Inferior parietal cortex (tissue), 1 donor: ENCODE data around the gene SDHA.
"Not testable (repeated sequence)": the region's sequence is repeated elsewhere in the genome, so short reads cannot be mapped to it uniquely, and the experiment has no call there.

Experiments
- DNase-seq: peaks from one replicate; pipeline ENCODE4 v3.0.0-alpha.2; 2016; ENCODE audit errors: extremely low spot score

SDHA gene

GRCh38 chr5:257148-257547 lies 39.0 kb downstream of the SDHA start:
- DNase-seq, result no peak

DNA sequence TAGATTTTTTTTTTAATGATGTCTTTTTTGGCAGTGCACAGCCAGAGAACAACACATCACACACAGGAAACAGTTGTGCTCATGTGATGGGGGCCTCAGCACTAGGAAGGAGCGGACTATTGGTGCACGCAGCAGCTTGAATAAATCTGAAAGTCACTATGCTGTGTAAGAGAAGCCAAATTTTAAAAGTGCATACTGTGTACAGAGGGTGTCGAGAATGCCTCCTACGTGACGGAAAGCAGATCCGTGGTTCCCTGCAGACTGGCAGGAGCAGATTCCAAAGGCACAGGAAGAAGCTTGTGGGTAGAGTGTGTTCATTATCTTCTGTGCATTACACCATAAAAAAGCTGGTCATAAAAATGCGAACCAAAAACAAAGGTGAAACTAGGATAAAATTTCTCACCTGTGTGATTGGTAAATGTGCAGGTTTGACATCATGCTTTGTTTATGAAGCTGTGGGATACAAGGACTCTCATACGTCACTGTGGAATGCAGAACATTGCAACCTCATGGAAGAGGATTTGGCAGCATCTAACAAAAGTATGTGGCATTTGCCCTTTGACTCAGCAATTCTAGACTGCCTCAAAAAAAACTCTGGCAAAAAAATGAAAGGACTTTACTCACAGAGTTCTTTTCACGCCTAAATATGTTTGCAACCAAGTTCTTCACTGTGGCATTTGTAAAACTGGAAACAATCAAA lies 45.3 kb downstream of the SDHA start:
- not testable (repeated sequence) for DNase-seq

DNA sequence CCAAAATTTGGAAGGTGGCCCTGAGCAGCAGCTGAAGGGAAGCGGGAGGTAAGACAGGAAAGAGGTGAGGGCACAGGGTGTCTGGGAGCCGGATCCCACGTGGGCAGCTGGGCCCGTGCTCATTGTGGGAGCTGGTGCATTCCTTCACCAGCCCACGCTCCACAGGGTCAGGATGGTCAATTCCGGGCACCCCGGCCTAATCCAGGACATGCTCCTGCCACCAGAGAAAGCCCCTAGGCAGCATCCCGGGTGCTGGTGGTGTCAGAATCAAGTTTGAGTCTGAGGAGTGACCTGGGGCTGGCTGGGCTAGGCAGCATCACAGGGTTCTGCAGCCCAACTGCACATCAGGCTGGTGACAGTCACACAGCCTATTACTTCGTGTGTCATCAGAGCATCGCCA lies 46.2 kb downstream of the SDHA start:
- DNase-seq, result no peak

DNA sequence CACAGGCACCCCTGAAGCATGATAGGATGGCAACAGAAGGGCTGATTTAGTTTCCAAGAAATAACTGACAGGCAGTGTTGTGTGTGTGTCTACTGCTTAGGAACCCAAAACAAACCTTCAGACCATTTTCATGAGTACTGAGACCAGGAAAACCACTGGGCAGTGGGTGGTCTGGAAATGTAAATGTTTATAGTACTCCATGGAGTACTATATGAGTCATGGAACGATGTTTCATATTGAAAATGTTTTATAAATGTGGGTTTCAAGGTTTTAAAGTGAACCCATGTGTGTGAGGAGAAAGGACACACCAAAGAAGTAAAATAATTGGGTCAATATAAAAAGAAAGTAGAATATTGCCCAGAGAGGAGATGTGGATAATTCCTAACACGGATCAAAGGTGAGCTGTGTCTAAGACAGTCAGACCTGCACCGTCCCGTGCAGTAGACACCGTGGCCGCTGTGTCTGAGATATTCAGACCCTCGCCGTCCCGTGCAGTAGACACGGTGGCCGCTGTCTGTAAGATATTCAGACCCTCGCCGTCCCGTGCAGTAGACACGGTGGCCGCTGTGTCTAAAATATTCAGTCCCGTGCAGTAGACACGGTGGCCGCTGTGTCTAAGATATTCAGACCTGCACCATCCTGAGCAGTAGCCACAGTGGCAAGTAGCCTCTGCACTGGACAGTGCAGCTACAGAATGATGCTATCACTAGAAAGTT lies 48.3 kb downstream of the SDHA start:
- not testable (repeated sequence) for DNase-seq

DNA sequence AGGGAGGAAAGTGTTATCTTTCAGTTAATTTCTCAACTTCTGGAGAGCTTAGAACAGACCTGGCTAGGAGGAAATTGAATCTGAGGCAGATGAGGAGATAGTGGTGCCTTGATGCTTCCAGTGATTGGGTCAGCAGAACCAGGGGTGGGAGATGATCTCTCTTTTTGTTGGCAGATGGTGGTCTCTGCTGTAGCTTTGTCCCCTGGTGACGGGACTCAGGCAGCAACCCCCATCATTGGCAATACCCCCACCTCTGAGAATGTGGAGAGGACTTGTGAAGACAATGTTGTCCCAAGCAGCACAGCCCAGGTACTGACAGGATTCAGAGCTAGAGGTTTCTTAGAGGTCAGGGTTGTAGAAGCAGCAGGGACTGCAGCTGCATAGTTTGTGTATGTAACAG lies 49.6 kb downstream of the SDHA start:
- no peak for DNase-seq

GRCh38 chr5:270340-270739 lies 52.2 kb downstream of the SDHA start:
- DNase-seq, result no peak

GRCh38 chr5:271828-272167 lies 53.7 kb downstream of the SDHA start:
- not testable (repeated sequence) for DNase-seq

DNA sequence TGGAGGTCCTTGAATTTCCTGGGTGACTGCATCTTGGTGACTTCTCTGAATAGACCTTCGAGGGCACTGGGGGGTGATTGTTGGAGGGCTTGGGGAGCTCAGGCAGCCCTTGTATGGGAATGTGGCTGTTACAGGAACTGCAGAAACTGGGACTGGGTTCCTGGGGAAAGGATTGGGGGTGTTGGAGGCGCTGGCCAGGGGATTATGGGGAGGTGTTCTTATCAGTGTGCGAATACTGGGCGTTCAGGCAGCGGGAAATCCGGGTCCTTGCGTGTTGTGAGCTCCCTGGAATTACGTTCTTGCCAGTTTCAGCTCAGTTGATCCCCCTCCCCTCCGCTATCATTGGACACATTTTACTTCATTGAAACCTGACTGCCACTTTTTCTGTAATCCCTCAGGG lies 55.0 kb downstream of the SDHA start:
- DNase-seq, result not testable (repeated sequence)

DNA sequence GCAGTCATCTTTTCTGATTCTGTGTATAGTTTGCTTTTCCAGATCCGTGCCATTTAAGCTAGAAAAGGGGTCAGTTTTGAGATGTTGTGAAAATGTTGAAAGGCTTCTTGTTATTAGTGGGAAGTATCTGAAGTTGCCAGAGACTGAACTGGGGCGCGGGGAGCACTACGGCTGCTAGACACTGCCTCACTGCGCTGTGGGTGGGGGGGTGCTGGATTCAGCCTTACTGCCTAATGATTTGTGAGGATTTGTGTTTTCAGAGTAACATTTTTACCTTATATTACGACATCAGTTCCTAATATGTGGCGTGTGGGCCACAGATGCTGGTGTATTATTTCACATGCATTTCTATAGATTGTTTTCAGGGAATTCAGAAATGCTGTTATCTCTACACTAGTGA lies 55.4 kb downstream of the SDHA start:
- not testable (repeated sequence) for DNase-seq

DNA sequence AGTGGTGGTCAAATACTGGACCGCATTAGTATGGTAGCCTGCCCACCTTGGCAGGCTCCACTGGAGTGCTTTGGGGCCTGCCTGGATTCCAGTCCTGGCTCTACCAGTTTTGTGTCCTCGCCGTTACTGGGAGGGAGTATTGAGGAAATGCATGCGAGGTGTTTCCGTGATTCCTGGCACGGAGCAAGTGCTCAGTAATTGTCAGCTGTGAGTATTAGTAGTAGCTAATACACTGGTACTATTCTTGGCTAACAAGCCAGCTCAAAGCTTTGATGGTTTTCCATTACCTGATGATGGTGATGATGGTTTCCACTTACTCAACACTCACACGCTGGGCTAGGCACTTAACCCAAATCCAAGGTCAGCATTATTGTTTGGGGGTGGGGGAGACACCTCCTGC lies 56.2 kb downstream of the SDHA start:
- not testable (repeated sequence) for DNase-seq

- no peak for DNase-seq
These were observed 60.5 kb downstream of the SDHA start for GRCh38 chr5:278646-279045.

DNA sequence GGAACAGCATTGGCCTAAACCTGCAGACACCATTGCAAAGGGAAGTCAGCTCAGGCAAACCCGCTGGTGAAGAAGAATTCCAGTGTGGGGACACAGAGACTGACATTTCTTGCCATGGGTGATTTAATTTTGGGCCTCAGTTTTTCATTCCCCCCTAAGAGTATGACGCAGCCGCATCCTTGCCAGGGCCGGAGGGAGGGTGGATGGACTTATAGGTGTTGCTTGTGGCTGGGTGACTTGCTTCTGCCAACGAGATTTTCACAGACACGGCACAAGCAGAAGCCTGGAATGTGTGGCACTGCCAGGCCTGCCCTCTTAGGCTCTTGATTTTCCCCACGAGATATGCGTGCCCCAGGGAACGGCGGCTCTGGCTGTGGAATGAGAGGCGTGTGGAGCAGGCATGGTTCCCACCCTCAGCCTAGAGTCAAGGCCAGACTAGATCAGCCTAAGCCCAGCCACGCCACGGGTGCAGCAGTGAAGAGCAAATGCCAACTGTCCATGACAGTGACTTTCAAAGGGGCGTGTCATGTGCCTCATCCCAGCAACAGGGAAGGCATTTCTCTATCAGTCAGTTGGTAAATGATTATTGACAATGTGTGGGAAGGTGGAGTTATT lies 61.0 kb downstream of the SDHA start:
- not testable (repeated sequence) for DNase-seq

GRCh38 chr5:285991-286557 lies 68.0 kb downstream of the SDHA start:
- DNase-seq, result no peak

DNA sequence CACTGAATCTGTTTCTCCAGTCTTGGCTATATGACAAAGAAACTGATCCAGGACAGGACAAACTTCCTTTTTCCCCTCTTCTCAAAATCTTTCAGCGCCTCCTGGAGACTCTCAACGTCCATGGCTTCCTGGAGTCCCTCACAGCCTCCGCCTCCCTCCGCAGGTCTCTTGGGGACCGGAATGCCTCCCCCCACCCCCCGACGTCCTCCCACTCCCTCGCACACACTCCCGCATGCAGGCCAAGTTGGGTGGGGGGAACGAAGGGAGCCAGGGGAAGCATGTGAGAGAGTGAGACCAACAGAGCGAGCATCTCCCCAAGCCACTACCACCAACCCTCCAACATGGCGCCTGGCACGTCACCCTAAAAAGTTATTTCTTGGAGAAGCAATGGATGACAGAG lies 72.1 kb downstream of the SDHA start:
- not testable (repeated sequence) for DNase-seq

GRCh38 chr5:291345-291744 lies 73.2 kb downstream of the SDHA start:
- not testable (repeated sequence) for DNase-seq

- DNase-seq, result not testable (repeated sequence)
These were observed 76.7 kb downstream of the SDHA start for GRCh38 chr5:294788-295187.

GRCh38 chr5:296207-296606 lies 78.1 kb downstream of the SDHA start:
- DNase-seq, result not testable (repeated sequence)

DNA sequence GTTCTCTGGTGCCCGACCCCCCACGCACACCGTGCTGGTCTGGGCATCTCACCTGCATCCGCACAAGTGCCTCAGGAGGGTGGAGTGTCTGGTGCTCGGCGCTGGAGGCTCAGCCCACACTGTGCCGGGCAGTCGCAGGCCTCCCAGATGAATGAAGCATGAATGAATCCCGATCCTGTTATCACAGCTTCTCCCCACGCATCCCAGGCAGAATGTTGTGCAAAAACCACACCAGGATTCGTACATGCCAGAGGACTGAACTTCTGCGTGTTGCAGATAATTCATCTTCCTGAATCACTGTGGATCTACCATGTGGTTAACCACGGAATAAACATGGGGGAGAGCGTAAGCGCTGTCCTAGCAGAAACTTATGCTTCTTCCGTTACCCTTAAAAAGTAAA lies 78.8 kb downstream of the SDHA start:
- DNase-seq, result not testable (repeated sequence)

DNA sequence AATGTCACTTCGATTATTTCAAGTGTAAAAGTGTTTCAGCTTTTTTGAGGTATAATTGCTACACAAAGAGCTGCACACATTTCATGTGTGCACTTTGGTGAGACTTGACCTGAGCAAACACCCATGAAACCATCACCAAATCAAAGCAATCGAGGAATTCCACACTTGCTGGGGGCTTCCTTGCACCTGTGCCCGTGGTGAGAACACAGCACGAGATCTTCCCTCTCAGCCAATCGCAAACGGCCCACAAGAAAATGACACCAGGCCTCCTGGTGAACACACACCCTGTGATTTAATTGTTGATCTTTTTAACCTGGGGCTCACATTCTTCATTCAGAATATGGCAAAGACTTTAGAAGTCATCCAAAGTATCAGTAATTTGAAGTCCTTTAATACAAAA lies 79.3 kb downstream of the SDHA start:
- not testable (repeated sequence) for DNase-seq

DNA sequence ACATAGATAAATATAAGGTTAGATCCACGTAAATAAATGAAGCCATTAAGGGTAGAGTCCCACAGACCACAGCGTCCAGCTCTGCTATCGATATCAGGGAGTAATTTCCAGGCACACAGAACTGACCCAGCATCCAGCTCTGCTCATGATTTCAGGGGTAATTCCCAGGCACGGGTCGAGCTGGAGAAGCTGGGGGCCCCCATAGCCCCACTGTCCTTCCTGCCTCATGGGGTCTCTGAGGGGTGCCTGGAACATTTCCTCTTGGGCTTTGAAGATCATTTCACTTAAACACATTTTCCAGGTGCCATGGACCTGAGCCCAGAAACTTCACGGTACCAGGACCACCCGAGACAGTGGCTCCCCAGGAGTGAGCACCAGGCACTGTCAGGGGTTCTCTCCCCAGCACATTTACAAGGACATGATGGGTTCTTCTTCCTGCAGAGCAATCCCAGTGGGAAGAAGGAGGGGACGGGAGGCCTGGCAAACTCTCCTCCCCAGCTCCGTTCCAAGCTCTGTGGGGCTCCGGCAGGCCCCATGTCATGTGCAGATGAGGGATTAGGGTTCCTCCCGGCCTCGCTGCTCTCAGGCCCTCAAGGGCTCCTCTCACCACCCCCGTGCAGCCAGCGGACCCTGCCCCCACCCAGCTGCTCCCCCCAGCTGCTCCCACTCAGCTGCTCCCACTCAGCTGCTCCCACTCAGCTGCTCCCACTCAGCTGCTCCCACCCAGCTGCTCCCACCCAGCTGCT lies 80.0 kb downstream of the SDHA start:
- DNase-seq, result not testable (repeated sequence)

DNA sequence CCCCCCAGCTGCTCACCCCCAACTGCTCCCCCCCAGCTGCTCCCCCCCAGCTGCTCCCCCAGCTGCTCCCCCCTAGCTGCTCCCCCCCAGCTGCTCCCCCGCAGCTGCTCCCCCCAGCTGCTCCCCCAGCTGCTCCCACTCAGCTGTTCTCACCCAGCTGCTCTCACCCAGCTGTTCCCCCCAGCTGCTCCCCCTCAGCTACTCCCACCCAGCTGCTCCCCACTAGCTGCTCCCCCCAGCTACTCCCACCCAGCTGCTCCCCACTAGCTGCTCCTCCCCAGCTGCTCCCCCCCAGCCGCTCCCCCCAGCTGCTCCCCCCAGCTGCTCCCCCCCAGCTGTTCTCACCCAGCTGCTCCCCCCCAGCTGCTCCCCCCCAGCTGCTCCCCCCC lies 80.6 kb downstream of the SDHA start:
- DNase-seq, result no peak

DNA sequence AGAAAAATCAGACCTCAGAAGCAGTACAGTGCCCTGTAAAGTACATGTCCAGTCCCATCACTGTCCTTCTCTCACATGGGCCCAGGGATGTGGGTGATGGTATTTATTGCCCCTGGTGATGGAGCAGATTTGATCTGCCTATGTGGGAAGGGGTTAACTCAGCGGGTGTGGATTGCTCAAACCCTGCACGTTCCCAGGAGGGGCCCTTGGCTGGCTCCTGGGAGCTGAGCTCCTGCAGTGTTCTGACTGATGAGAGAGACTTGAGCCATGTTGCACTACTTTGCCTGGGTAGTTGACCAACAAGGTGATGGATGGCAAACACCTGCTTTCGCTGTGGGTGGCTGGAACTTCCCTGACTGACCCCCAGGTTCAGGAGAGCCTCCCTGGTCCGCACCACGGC lies 81.8 kb downstream of the SDHA start:
- not testable (repeated sequence) for DNase-seq
